OCI-LY1 (cell line): ENCODE data around the gene ODAD4.
A peak's percentile ranks its signal among the peaks of the same experiment; 100 is the strongest.

Source experiments
- CTCF ChIP-seq: fragments of 200-600 bp; sonication (generic), shearing (Covaris generic); IDR thresholded peaks from 2 replicates; pipeline ENCODE4 v1.5.1; 2017; ENCODE audit warnings: mild to moderate bottlenecking, antibody characterized with exemption, low read length, moderate library complexity, mixed read lengths
- EZH2 ChIP-seq: fragments of 200-600 bp; sonication (generic), shearing (Covaris generic); IDR thresholded peaks from 2 replicates; pipeline ENCODE4 v1.8.0; 2017; ENCODE audit warnings: borderline replicate concordance, mixed run types, mild to moderate bottlenecking, antibody characterized with exemption, low read length, moderate library complexity, mixed read lengths

GRCh38 chr17:41962768-41963434, 32.5 kb downstream of the ODAD4 start:
- TF ChIP-seq EZH2 (no peak), CTCF (peak; percentile 96)
